ENCODE data around the gene RAB20. TPM values are rescaled to one million over a fixed set of nuclear protein-coding genes. Genes with fewer than 3 reads are reported as not detected.

The RAB20 gene
- polyA plus RNA-seq, 2 donors = 1.0 to 2.3 TPM

- Histone ChIP-seq H3K4me3 (ENCODE audit: low read depth in 1 of 2, low read length in 2 of 2) (no peak overlapping the region), H3K4me1 (ENCODE audit: control insufficient read depth in 2 of 2, insufficient read depth in 2 of 2, low read length in 1 of 2) (peaks cover 0 to 13% of the 10 kb centered on the region in 2 donors), H3K27ac (ENCODE audit: low read depth in 2 of 2, low read length in 1 of 2) (peak overlapping the region; percentile 55 to 67), H3K9me3 (ENCODE audit: control insufficient read depth in 2 of 2, insufficient read depth in 1 of 2, low read depth in 1 of 2, low read length in 1 of 2) (no peaks in the 10 kb centered on the region), H3K36me3 (ENCODE audit: control insufficient read depth in 2 of 2, insufficient read depth in 2 of 2, low read length in 1 of 2) (peaks cover 0 to 10% of the 10 kb centered on the region in 2 donors), H3K27me3 (ENCODE audit: control insufficient read depth in 1 of 2, insufficient read depth in 2 of 2, low read length in 2 of 2) (no peaks in the 10 kb centered on the region)
- 35 to 39% methylated on average over 17 of the region's 17 CpGs for WGBS, 2 donors
These were observed 54.5 kb downstream of the RAB20 start for GRCh38 chr13:110506859-110507566.

DNA sequence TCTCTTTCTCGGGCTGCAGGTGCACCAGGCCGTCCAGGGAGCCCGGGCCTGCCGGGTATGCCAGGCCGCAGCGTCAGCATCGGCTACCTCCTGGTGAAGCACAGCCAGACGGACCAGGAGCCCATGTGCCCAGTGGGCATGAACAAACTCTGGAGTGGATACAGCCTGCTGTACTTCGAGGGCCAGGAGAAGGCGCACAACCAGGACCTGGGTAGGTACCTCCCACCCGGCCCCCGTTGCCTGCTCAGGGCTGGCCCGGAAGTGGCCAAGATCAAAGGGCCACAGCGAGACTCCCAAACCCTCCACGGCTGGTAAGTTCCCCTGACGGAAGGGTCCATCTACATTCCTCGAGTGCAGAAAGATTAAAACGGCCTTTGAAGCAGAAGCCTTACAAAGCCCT, 55.1 kb downstream of the RAB20 start:
- Histone ChIP-seq H3K4me1 (ENCODE audit: control insufficient read depth in 2 of 2, insufficient read depth in 2 of 2, low read length in 1 of 2) (peaks cover 0 to 13% of the 10 kb centered on the region in 2 donors), H3K27ac (ENCODE audit: low read depth in 2 of 2, low read length in 1 of 2) (peak overlapping the region; percentile 10 to 47), H3K36me3 (ENCODE audit: control insufficient read depth in 2 of 2, insufficient read depth in 2 of 2, low read length in 1 of 2) (peaks cover 0 to 11% of the 10 kb centered on the region in 2 donors), H3K9me3 (ENCODE audit: control insufficient read depth in 2 of 2, insufficient read depth in 1 of 2, low read depth in 1 of 2, low read length in 1 of 2) (no peaks in the 10 kb centered on the region), H3K27me3 (ENCODE audit: control insufficient read depth in 1 of 2, insufficient read depth in 2 of 2, low read length in 2 of 2) (no peaks in the 10 kb centered on the region), H3K4me3 (ENCODE audit: low read depth in 1 of 2, low read length in 2 of 2) (no peak overlapping the region)
- WGBS, 2 donors = 70 to 83% methylated on average over 18 of the region's 18 CpGs

DNA sequence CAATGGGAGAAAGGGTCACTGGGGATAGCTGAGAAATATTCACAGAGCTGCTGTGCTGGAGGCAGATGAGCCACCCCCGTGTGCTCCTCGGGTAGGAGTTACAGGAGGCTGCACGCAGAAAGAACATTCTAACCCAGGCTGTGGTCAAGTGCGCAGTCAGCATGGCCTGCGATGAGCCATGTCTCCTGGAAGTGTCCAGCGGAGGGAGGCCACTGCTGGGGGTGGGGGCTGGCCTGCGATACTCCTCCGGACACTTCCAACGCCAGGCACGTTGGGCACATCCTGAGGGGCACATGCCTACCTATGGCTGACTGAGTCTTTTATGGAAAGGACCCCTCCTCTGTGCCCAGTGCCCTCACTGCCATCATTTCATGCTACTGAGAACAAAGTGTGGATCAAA, 55.9 kb downstream of the RAB20 start:
- Histone ChIP-seq H3K4me3 (ENCODE audit: low read depth in 1 of 2, low read length in 2 of 2) (no peak overlapping the region), H3K27ac (ENCODE audit: low read depth in 2 of 2, low read length in 1 of 2) (no peak overlapping the region), H3K9me3 (ENCODE audit: control insufficient read depth in 2 of 2, insufficient read depth in 1 of 2, low read depth in 1 of 2, low read length in 1 of 2) (no peaks in the 10 kb centered on the region), H3K4me1 (ENCODE audit: control insufficient read depth in 2 of 2, insufficient read depth in 2 of 2, low read length in 1 of 2) (peaks cover 0 to 13% of the 10 kb centered on the region in 2 donors), H3K36me3 (ENCODE audit: control insufficient read depth in 2 of 2, insufficient read depth in 2 of 2, low read length in 1 of 2) (peaks cover 0 to 11% of the 10 kb centered on the region in 2 donors), H3K27me3 (ENCODE audit: control insufficient read depth in 1 of 2, insufficient read depth in 2 of 2, low read length in 2 of 2) (no peaks in the 10 kb centered on the region)
- 92 to 94% methylated on average over 10 of the region's 10 CpGs for WGBS, 2 donors

- H3K36me3 ChIP-seq (ENCODE audit: control insufficient read depth in 2 of 2, insufficient read depth in 2 of 2, low read length in 1 of 2) = peaks cover 0 to 9% of the 10 kb centered on the region in 2 donors
These were observed 57.5 kb downstream of the RAB20 start for GRCh38 chr13:110503979-110504499.

DNA sequence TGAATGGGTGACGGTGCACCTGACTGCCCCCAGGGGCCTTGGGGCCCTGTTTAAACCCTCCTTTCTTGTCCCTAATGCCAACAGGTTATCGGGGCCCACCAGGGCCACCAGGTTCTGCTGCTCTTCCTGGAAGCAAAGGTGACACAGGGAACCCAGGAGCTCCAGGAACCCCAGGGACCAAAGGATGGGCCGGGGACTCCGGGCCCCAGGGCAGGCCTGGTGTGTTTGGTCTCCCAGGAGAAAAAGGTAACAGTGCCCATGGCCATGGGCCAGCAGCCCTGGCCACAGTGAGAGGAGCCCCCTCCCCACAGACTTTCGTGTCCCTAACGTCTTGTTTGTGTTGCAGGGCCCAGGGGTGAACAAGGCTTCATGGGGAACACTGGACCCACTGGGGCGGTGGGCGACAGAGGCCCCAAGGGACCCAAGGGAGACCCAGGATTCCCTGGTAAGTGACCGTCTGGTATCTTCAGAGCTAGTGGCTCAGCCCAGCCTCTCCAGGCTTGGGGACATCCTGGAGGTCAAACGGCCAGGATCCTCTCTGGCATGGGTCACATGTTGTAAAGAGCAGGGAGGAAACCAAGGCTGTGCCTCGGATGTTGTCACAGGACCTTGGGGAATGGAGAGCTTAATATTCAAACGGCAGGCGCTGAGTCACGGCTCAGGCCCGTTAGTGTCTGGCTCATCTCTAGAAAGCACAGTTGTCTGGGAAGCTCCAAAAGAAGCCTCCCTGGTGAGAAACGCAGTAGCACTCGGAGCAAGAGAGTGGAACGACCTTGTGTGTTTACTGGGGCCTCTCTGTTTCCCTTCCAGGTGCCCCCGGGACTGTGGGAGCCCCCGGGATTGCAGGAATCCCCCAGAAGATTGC, 58.3 kb downstream of the RAB20 start:
- H3K27ac ChIP-seq (ENCODE audit: low read depth in 2 of 2, low read length in 1 of 2) = no peak overlapping the region
- WGBS, 2 donors = 69 to 71% methylated on average over 20 of the region's 20 CpGs
- H3K4me3 ChIP-seq (ENCODE audit: low read depth in 1 of 2, low read length in 2 of 2) = no peak overlapping the region
- H3K36me3 ChIP-seq (ENCODE audit: control insufficient read depth in 2 of 2, insufficient read depth in 2 of 2, low read length in 1 of 2) = peaks cover 0 to 10% of the 10 kb centered on the region in 2 donors
- peaks cover 0 to 13% of the 10 kb centered on the region in 2 donors for H3K4me1 ChIP-seq (ENCODE audit: control insufficient read depth in 2 of 2, insufficient read depth in 2 of 2, low read length in 1 of 2)
- H3K27me3 ChIP-seq (ENCODE audit: control insufficient read depth in 1 of 2, insufficient read depth in 2 of 2, low read length in 2 of 2) = no peaks in the 10 kb centered on the region
- no peaks in the 10 kb centered on the region for H3K9me3 ChIP-seq (ENCODE audit: control insufficient read depth in 2 of 2, insufficient read depth in 1 of 2, low read depth in 1 of 2, low read length in 1 of 2)

More at GRCh38 chr13:110503979-110504499, 57.5 kb downstream of the RAB20 start:
- no peaks in the 10 kb centered on the region for H3K27me3 ChIP-seq (ENCODE audit: control insufficient read depth in 1 of 2, insufficient read depth in 2 of 2, low read length in 2 of 2)
- WGBS, 2 donors = 80 to 86% methylated on average over 17 to 18 of the region's 18 CpGs
- no peak overlapping the region for H3K27ac ChIP-seq (ENCODE audit: low read depth in 2 of 2, low read length in 1 of 2)
- no peaks in the 10 kb centered on the region for H3K9me3 ChIP-seq (ENCODE audit: control insufficient read depth in 2 of 2, insufficient read depth in 1 of 2, low read depth in 1 of 2, low read length in 1 of 2)
- peaks cover 0 to 13% of the 10 kb centered on the region in 2 donors for H3K4me1 ChIP-seq (ENCODE audit: control insufficient read depth in 2 of 2, insufficient read depth in 2 of 2, low read length in 1 of 2)
- no peak overlapping the region for H3K4me3 ChIP-seq (ENCODE audit: low read depth in 1 of 2, low read length in 2 of 2)

DNA sequence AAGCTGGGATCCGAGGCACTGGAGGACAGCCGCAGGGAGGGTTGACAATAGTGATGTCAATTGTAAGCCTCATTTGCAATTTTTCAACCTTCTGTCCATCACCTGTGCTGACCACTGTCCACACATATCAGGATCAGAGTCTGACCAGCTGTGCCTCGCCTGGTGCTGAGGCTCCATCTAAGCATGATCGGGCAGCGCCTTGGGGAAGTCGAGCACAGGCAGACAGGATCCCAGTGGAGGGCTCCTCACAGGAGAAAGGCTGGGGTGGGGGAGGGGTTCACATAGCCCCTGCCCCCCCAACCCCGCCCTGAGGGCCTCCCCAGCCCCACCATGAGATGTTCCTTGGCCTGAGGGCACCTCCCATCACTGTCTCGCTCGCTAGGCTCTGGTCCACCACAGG, 60.3 kb downstream of the RAB20 start:
- H3K27me3 ChIP-seq (ENCODE audit: control insufficient read depth in 1 of 2, insufficient read depth in 2 of 2, low read length in 2 of 2) = no peaks in the 10 kb centered on the region
- no peak overlapping the region for H3K4me3 ChIP-seq (ENCODE audit: low read depth in 1 of 2, low read length in 2 of 2)
- H3K4me1 ChIP-seq (ENCODE audit: control insufficient read depth in 2 of 2, insufficient read depth in 2 of 2, low read length in 1 of 2) = no peaks in the 10 kb centered on the region
- WGBS, 2 donors = 96 to 98% methylated on average over 9 of the region's 9 CpGs
- H3K36me3 ChIP-seq (ENCODE audit: control insufficient read depth in 2 of 2, insufficient read depth in 2 of 2, low read length in 1 of 2) = peaks cover 0 to 15% of the 10 kb centered on the region in 2 donors
- no peaks in the 10 kb centered on the region for H3K9me3 ChIP-seq (ENCODE audit: control insufficient read depth in 2 of 2, insufficient read depth in 1 of 2, low read depth in 1 of 2, low read length in 1 of 2)
- H3K27ac ChIP-seq (ENCODE audit: low read depth in 2 of 2, low read length in 1 of 2) = no peak overlapping the region

- Histone ChIP-seq H3K4me3 (ENCODE audit: low read depth in 1 of 2, low read length in 2 of 2) (no peak overlapping the region), H3K27ac (ENCODE audit: low read depth in 2 of 2, low read length in 1 of 2) (no peak overlapping the region), H3K4me1 (ENCODE audit: control insufficient read depth in 2 of 2, insufficient read depth in 2 of 2, low read length in 1 of 2) (no peaks in the 10 kb centered on the region), H3K9me3 (ENCODE audit: control insufficient read depth in 2 of 2, insufficient read depth in 1 of 2, low read depth in 1 of 2, low read length in 1 of 2) (no peaks in the 10 kb centered on the region), H3K36me3 (ENCODE audit: control insufficient read depth in 2 of 2, insufficient read depth in 2 of 2, low read length in 1 of 2) (peaks cover 0 to 13% of the 10 kb centered on the region in 2 donors), H3K27me3 (ENCODE audit: control insufficient read depth in 1 of 2, insufficient read depth in 2 of 2, low read length in 2 of 2) (no peaks in the 10 kb centered on the region)
- 81 to 88% methylated on average over 3 of the region's 3 CpGs for WGBS, 2 donors
These were observed 61.2 kb downstream of the RAB20 start for GRCh38 chr13:110500341-110500740.

GRCh38 chr13:110499621-110500281, 61.8 kb downstream of the RAB20 start:
- Histone ChIP-seq H3K9me3 (ENCODE audit: control insufficient read depth in 2 of 2, insufficient read depth in 1 of 2, low read depth in 1 of 2, low read length in 1 of 2) (no peaks in the 10 kb centered on the region), H3K36me3 (ENCODE audit: control insufficient read depth in 2 of 2, insufficient read depth in 2 of 2, low read length in 1 of 2) (peaks cover 0 to 15% of the 10 kb centered on the region in 2 donors), H3K27me3 (ENCODE audit: control insufficient read depth in 1 of 2, insufficient read depth in 2 of 2, low read length in 2 of 2) (no peaks in the 10 kb centered on the region), H3K4me3 (ENCODE audit: low read depth in 1 of 2, low read length in 2 of 2) (no peak overlapping the region), H3K4me1 (ENCODE audit: control insufficient read depth in 2 of 2, insufficient read depth in 2 of 2, low read length in 1 of 2) (no peaks in the 10 kb centered on the region), H3K27ac (ENCODE audit: low read depth in 2 of 2, low read length in 1 of 2) (no peak overlapping the region)
- WGBS, 2 donors = 82 to 83% methylated on average over 10 of the region's 10 CpGs

- 88 to 95% methylated on average over 10 of the region's 10 CpGs for WGBS, 2 donors
- Histone ChIP-seq H3K27ac (ENCODE audit: low read depth in 2 of 2, low read length in 1 of 2) (no peak overlapping the region), H3K27me3 (ENCODE audit: control insufficient read depth in 1 of 2, insufficient read depth in 2 of 2, low read length in 2 of 2) (no peaks in the 10 kb centered on the region), H3K4me1 (ENCODE audit: control insufficient read depth in 2 of 2, insufficient read depth in 2 of 2, low read length in 1 of 2) (no peaks in the 10 kb centered on the region), H3K9me3 (ENCODE audit: control insufficient read depth in 2 of 2, insufficient read depth in 1 of 2, low read depth in 1 of 2, low read length in 1 of 2) (no peaks in the 10 kb centered on the region), H3K4me3 (ENCODE audit: low read depth in 1 of 2, low read length in 2 of 2) (no peak overlapping the region), H3K36me3 (ENCODE audit: control insufficient read depth in 2 of 2, insufficient read depth in 2 of 2, low read length in 1 of 2) (peaks cover 0 to 12% of the 10 kb centered on the region in 2 donors)
These were observed 62.8 kb downstream of the RAB20 start for GRCh38 chr13:110498765-110499164.
